ENCODE data around the gene ROM1.

DNA sequence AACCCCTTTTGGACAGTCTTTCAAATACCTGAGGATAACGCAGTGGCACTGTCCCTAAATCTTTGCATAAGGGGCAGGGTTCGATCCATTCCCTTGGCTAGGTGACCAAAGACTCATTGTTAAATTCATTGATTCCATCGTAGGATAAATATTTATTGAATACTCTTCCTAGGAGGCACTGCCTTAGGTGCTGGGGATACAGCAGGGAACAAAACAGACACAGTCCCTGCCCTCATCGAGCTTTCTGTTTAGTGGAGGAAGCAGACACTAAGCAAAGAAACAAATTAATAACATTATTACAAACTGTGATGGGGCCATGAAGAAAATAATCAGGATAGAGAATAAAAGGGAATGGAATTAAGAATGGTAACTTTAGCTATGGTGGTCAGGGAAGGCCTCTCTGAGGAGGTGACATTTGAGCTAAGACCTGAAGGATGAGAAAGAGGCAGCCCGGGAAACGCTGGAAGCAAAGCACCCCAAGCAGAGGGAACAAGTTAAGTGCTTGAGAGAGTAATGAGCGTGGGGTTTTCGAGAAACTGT is 8.0 kb downstream of the ROM1 start:
- TF ChIP-seq, protein P1, sequence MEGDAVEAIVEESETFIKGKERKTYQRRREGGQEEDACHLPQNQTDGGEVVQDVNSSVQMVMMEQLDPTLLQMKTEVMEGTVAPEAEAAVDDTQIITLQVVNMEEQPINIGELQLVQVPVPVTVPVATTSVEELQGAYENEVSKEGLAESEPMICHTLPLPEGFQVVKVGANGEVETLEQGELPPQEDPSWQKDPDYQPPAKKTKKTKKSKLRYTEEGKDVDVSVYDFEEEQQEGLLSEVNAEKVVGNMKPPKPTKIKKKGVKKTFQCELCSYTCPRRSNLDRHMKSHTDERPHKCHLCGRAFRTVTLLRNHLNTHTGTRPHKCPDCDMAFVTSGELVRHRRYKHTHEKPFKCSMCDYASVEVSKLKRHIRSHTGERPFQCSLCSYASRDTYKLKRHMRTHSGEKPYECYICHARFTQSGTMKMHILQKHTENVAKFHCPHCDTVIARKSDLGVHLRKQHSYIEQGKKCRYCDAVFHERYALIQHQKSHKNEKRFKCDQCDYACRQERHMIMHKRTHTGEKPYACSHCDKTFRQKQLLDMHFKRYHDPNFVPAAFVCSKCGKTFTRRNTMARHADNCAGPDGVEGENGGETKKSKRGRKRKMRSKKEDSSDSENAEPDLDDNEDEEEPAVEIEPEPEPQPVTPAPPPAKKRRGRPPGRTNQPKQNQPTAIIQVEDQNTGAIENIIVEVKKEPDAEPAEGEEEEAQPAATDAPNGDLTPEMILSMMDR (IDR thresholded peaks at IDR 0.05): no peak
- TF ChIP-seq POLR2A (IDR thresholded peaks at IDR 0.05) (no peak), POLR2AphosphoS5 (IDR thresholded peaks at IDR 0.05) (no peak)

All from breast epithelium (tissue), 3 donors.